ENCODE results near the gene ZNF423.

Gene ZNF423

GRCh38 chr16:49832177-49832576, 23.7 kb downstream of the ZNF423 start:
- no peaks in the 10 kb centered on the region for H3K36me3 ChIP-seq (ENCODE audit: control insufficient read depth, insufficient read depth, low read length)
- no peak overlapping the region for H3K4me3 ChIP-seq (replicated peaks; ENCODE audit: low read depth, low read length)
- DNase-seq (ENCODE audit: extremely low read depth, insufficient read length), result no peak
- peaks cover 4% of the 10 kb centered on the region for H3K27me3 ChIP-seq (replicated peaks; ENCODE audit: control insufficient read depth, insufficient read depth, low read length)
- TF ChIP-seq CTCF (IDR thresholded peaks at IDR 0.05; ENCODE audit: insufficient read depth, low read length, poor library complexity, severe bottlenecking), result no peak

- no peak for DNase-seq (ENCODE audit: extremely low read depth, insufficient read length)
- TF ChIP-seq CTCF (IDR thresholded peaks at IDR 0.05; ENCODE audit: insufficient read depth, low read length, poor library complexity, severe bottlenecking), result no peak
- Histone ChIP-seq H3K4me3 (replicated peaks; ENCODE audit: low read depth, low read length) (no peak overlapping the region), H3K36me3 (ENCODE audit: control insufficient read depth, insufficient read depth, low read length) (no peaks in the 10 kb centered on the region), H3K27me3 (replicated peaks; ENCODE audit: control insufficient read depth, insufficient read depth, low read length) (peaks cover 4% of the 10 kb centered on the region)
Measured at GRCh38 chr16:49830873-49831272, 25.0 kb downstream of the ZNF423 start.

- DNase-seq (ENCODE audit: extremely low read depth, insufficient read length), result no peak
- no peaks in the 10 kb centered on the region for H3K36me3 ChIP-seq (ENCODE audit: control insufficient read depth, insufficient read depth, low read length)
- no peak for TF ChIP-seq CTCF (IDR thresholded peaks at IDR 0.05; ENCODE audit: insufficient read depth, low read length, poor library complexity, severe bottlenecking)
- H3K4me3 ChIP-seq (replicated peaks; ENCODE audit: low read depth, low read length), result no peak overlapping the region
- peaks cover 4% of the 10 kb centered on the region for H3K27me3 ChIP-seq (replicated peaks; ENCODE audit: control insufficient read depth, insufficient read depth, low read length)
Measured at GRCh38 chr16:49828533-49829267, 27.2 kb downstream of the ZNF423 start.

GRCh38 chr16:49827805-49828438, 28.0 kb downstream of the ZNF423 start:
- Histone ChIP-seq H3K36me3 (ENCODE audit: control insufficient read depth, insufficient read depth, low read length) (no peaks in the 10 kb centered on the region), H3K4me3 (replicated peaks; ENCODE audit: low read depth, low read length) (no peak overlapping the region), H3K27me3 (replicated peaks; ENCODE audit: control insufficient read depth, insufficient read depth, low read length) (peaks cover 4% of the 10 kb centered on the region)
- no peak for TF ChIP-seq CTCF (IDR thresholded peaks at IDR 0.05; ENCODE audit: insufficient read depth, low read length, poor library complexity, severe bottlenecking)
- DNase-seq (ENCODE audit: extremely low read depth, insufficient read length), result no peak

- no peak for DNase-seq (ENCODE audit: extremely low read depth, insufficient read length)
- no peak for TF ChIP-seq CTCF (IDR thresholded peaks at IDR 0.05; ENCODE audit: insufficient read depth, low read length, poor library complexity, severe bottlenecking)
- Histone ChIP-seq H3K4me3 (replicated peaks; ENCODE audit: low read depth, low read length) (no peak overlapping the region), H3K27me3 (replicated peaks; ENCODE audit: control insufficient read depth, insufficient read depth, low read length) (peaks cover 4% of the 10 kb centered on the region), H3K36me3 (ENCODE audit: control insufficient read depth, insufficient read depth, low read length) (no peaks in the 10 kb centered on the region)
Measured at GRCh38 chr16:49826515-49826914, 29.4 kb downstream of the ZNF423 start.
